Measurements from ENCODE around the gene TRAF5. TPM values are rescaled to one million over a fixed set of nuclear protein-coding genes. Genes with fewer than 3 reads are reported as not detected.

The TRAF5 gene
- total and polyA plus RNA-seq, 2 donors from 2014 or later: 4.8 to 22.1 TPM

DNA sequence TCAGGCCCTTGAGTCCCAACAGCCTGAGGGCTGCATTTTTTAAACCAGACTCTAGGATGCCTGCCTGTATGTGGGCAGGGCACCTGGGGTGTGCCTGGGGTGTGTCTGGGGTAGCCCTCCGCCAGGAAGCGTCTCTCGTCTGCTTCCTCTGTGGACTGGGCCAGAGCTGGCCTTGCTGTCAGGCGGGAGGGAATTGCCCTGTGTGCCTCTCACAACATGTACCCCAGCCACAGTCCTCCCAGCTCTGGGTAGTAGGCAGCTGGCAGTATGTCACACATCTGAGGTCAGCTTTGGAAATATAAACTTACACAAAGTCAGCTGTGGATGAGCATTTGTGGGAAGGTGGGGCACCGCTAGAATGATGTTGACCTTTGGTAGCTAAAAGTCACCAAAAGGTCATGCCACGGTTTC lies 13.0 kb downstream of the TRAF5 start:
- FAIRE-seq: no peak
- Histone ChIP-seq H3K4me1 (ENCODE audit: control insufficient read depth in 2 of 3, insufficient read depth in 2 of 3, low read depth in 1 of 3, low read length in 3 of 3) (peaks cover 0 to 2% (median 0%) of the 10 kb centered on the region in 3 donors), H3K27me3 (ENCODE audit: control insufficient read depth, insufficient read depth, low read length) (no peaks in the 10 kb centered on the region), H3K9me3 (ENCODE audit: control insufficient read depth in 2 of 3, insufficient read depth in 1 of 3, low read length in 3 of 3) (no peaks in the 10 kb centered on the region), H3K4me3 (ENCODE audit: low read length in 3 of 3) (no peak overlapping the region), H3K36me3 (ENCODE audit: control insufficient read depth in 2 of 3, insufficient read depth in 3 of 3, low read length in 3 of 3) (no peaks in the 10 kb centered on the region), H3K27ac (ENCODE audit: low read depth in 2 of 2, low read length in 2 of 2) (no peak overlapping the region), H3K9ac (ENCODE audit: low read length in 3 of 3) (no peak overlapping the region)
- intact Hi-C loops (cut with DNase I): no loop called here
- no peak for DNase-seq
- TF ChIP-seq, protein P1, sequence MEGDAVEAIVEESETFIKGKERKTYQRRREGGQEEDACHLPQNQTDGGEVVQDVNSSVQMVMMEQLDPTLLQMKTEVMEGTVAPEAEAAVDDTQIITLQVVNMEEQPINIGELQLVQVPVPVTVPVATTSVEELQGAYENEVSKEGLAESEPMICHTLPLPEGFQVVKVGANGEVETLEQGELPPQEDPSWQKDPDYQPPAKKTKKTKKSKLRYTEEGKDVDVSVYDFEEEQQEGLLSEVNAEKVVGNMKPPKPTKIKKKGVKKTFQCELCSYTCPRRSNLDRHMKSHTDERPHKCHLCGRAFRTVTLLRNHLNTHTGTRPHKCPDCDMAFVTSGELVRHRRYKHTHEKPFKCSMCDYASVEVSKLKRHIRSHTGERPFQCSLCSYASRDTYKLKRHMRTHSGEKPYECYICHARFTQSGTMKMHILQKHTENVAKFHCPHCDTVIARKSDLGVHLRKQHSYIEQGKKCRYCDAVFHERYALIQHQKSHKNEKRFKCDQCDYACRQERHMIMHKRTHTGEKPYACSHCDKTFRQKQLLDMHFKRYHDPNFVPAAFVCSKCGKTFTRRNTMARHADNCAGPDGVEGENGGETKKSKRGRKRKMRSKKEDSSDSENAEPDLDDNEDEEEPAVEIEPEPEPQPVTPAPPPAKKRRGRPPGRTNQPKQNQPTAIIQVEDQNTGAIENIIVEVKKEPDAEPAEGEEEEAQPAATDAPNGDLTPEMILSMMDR (IDR thresholded peaks at IDR 0.05; ENCODE audit: borderline replicate concordance, extremely low read depth, insufficient read depth): no peak

- DNase-seq (no peak), FAIRE-seq (no peak)
- Histone ChIP-seq H3K36me3 (ENCODE audit: control insufficient read depth in 2 of 3, insufficient read depth in 3 of 3, low read length in 3 of 3) (no peaks in the 10 kb centered on the region), H3K9ac (ENCODE audit: low read length in 3 of 3) (no peak overlapping the region), H3K4me1 (ENCODE audit: control insufficient read depth in 2 of 3, insufficient read depth in 2 of 3, low read depth in 1 of 3, low read length in 3 of 3) (no peaks in the 10 kb centered on the region), H3K27ac (ENCODE audit: low read depth in 2 of 2, low read length in 2 of 2) (no peak overlapping the region), H3K4me3 (ENCODE audit: low read length in 3 of 3) (no peak overlapping the region), H3K9me3 (ENCODE audit: control insufficient read depth in 2 of 3, insufficient read depth in 1 of 3, low read length in 3 of 3) (no peaks in the 10 kb centered on the region), H3K27me3 (ENCODE audit: control insufficient read depth, insufficient read depth, low read length) (no peaks in the 10 kb centered on the region)
- intact Hi-C loops (cut with DNase I): no loop called here
- TF ChIP-seq, protein P1 (IDR thresholded peaks at IDR 0.05; ENCODE audit: borderline replicate concordance, extremely low read depth, insufficient read depth): no peak
Observed at GRCh38 chr1:211340622-211341507, 14.2 kb downstream of the TRAF5 start.

DNA sequence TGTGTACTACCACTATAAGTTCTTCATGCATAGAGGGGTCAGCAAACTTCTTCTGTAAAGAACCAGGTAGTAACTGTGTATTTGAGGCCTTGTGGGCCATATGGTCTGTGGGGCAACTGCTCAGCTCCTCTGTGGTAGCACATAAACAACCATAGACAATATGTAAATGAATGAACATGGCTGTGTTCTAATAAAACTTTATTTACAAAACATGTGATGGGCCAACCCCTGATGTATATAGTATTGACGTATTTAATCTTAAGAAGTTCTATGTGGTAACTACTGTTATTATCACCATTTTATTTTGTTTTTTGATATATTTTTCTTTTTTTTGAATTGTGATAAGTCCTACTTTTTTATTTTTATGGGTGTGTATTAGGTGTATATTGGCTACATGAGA lies 15.4 kb downstream of the TRAF5 start:
- Histone ChIP-seq H3K4me1 (ENCODE audit: control insufficient read depth in 2 of 3, insufficient read depth in 2 of 3, low read depth in 1 of 3, low read length in 3 of 3) (peaks cover 0 to 2% (median 2%) of the 10 kb centered on the region in 3 donors), H3K27ac (ENCODE audit: low read depth in 2 of 2, low read length in 2 of 2) (no peak overlapping the region), H3K9me3 (ENCODE audit: control insufficient read depth in 2 of 3, insufficient read depth in 1 of 3, low read length in 3 of 3) (no peaks in the 10 kb centered on the region), H3K9ac (ENCODE audit: low read length in 3 of 3) (no peak overlapping the region), H3K4me3 (ENCODE audit: low read length in 3 of 3) (no peak overlapping the region), H3K27me3 (ENCODE audit: control insufficient read depth, insufficient read depth, low read length) (no peaks in the 10 kb centered on the region), H3K36me3 (ENCODE audit: control insufficient read depth in 2 of 3, insufficient read depth in 3 of 3, low read length in 3 of 3) (no peaks in the 10 kb centered on the region)
- TF ChIP-seq, protein P1 (IDR thresholded peaks at IDR 0.05; ENCODE audit: borderline replicate concordance, extremely low read depth, insufficient read depth): no peak
- no peak for FAIRE-seq
- intact Hi-C loops (cut with DNase I): no loop called here
- DNase-seq: no peak

Measured in kidney (tissue), 14 donors.